HEK293 (cell line): Measurements from ENCODE around the gene MYCN.

Experiments
- BCL11A ChIP-seq: fragments of 450-650 bp; formaldehyde crosslinking; IDR thresholded peaks from 2 replicates; pipeline ENCODE4 v1.5.1; 2016; ENCODE audit warnings: low read depth, missing biosample characterization, missing genetic modification characterization
- CTCF ChIP-seq: fragments of 450-650 bp; formaldehyde crosslinking; IDR thresholded peaks from 2 replicates; pipeline ENCODE4 v1.5.1; 2016; ENCODE audit warnings: missing biosample characterization, missing genetic modification characterization
- HOXA7 ChIP-seq: sonication (generic); formaldehyde crosslinking; IDR thresholded peaks from 2 replicates; pipeline ENCODE4 v1.8.1; 2022; ENCODE audit warnings: missing genetic modification reagents, borderline replicate concordance
- PRDM10 ChIP-seq: fragments of 450-650 bp; formaldehyde crosslinking; IDR thresholded peaks from 2 replicates; pipeline ENCODE4 v1.5.1; 2016; ENCODE audit warnings: missing biosample characterization, missing genetic modification characterization
- REST ChIP-seq: fragments of 450-650 bp; formaldehyde crosslinking; IDR thresholded peaks from 2 replicates; pipeline ENCODE4 v1.5.1; 2016; ENCODE audit warnings: missing biosample characterization, missing genetic modification characterization
- ZIC2 ChIP-seq: fragments of 450-650 bp; formaldehyde crosslinking; IDR thresholded peaks from 2 replicates; pipeline ENCODE4 v1.5.1; 2016; ENCODE audit warnings: missing biosample characterization, missing genetic modification characterization
- ZNF148 ChIP-seq: fragments of 450-650 bp; formaldehyde crosslinking; IDR thresholded peaks from 2 replicates; pipeline ENCODE4 v1.5.0; 2017; ENCODE audit warnings: missing biosample characterization, missing genetic modification characterization, borderline replicate concordance
- ZNF24 ChIP-seq: fragments of 450-650 bp; formaldehyde crosslinking; IDR thresholded peaks from 2 replicates; pipeline ENCODE4 v1.5.1; 2016; ENCODE audit warnings: missing biosample characterization, missing genetic modification characterization

GRCh38 chr2:15959331-15960153 is 19.2 kb downstream of the MYCN start:
- TF ChIP-seq REST (tag by site-specific recombination): no peak
- no peak for TF ChIP-seq ZIC2 (tag by site-specific recombination)
- no peak for TF ChIP-seq CTCF (tag by site-specific recombination)
- no peak for TF ChIP-seq BCL11A (tag by site-specific recombination)
- no peak for TF ChIP-seq HOXA7 (CRISPR knock-in tag)
- no peak for TF ChIP-seq ZNF24 (tag by site-specific recombination)
- TF ChIP-seq ZNF148 (tag by site-specific recombination): no peak
- TF ChIP-seq PRDM10 (tag by site-specific recombination): no peak
